ENCODE data around the gene NARF.
"Not testable (repeated sequence)": the region's sequence is repeated elsewhere in the genome, so short reads cannot be mapped to it uniquely, and the experiment has no call there.

Gene NARF

DNA sequence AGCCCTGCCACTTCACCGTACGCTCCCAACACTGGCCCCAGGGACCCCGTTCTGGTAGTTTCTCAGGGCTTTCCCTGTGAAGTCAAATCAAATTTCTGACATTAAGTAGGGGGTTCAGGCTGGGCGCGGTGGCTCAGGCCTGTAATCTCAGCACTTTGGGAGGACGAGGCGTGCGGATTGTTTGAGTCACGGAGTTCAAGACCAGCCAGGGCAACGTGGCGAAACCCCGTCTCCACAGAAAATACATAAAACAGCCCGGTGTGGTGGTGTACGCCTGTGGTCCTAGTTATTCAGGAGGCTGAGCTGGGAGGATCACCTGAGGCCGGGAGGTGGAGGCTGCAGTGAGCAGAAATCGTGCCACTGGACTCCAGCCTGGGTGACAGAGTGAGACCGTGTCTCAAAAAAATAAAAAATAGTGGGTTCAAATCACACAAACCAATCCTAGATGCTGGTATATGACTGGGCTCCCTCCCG lies 8.6 kb upstream of the NARF start:
- peaks cover 20% of the 10 kb centered on the region for H3K79me2 ChIP-seq (ENCODE audit: insufficient read depth, low read length)
- H3K9me3 ChIP-seq (ENCODE audit: insufficient read depth, low read length) = no peaks in the 10 kb centered on the region
- H4K20me1 ChIP-seq (ENCODE audit: low read depth, low read length) = no peaks in the 10 kb centered on the region
- no peaks in the 10 kb centered on the region for H3K9me2 ChIP-seq (replicated peaks; ENCODE audit: insufficient read depth, low read length)
- TF ChIP-seq CTCF (IDR thresholded peaks at IDR 0.05; ENCODE audit: insufficient read depth, low read length, poor library complexity, severe bottlenecking) (no peak), EZH2phosphoT487 (conservative IDR thresholded peaks at IDR 0.05; ENCODE audit: low read length) (no peak)
- peak overlapping the region; percentile 99 for H3K9ac ChIP-seq (ENCODE audit: low read length)
- H2AFZ ChIP-seq (ENCODE audit: low read depth, low read length, severe bottlenecking) = no peak overlapping the region
- no peaks in the 10 kb centered on the region for H3K27me3 ChIP-seq (ENCODE audit: low read length)
- peak overlapping the region; percentile 99 for H3K27ac ChIP-seq (ENCODE audit: low read depth, low read length)
- peaks cover 16% of the 10 kb centered on the region for H3F3A ChIP-seq (ENCODE audit: insufficient read depth)
- H3K36me3 ChIP-seq (ENCODE audit: low read length) = 0 out of 2 replicates have a peak, but pooled peaks cover 4% of the 10 kb centered on the region
- H3K4me2 ChIP-seq (ENCODE audit: low read depth, low read length, poor library complexity, severe bottlenecking) = peak overlapping the region; percentile 73
- H3K4me3 ChIP-seq (ENCODE audit: insufficient read depth, low read length, poor library complexity, severe bottlenecking) = peak overlapping the region; percentile 95

DNA sequence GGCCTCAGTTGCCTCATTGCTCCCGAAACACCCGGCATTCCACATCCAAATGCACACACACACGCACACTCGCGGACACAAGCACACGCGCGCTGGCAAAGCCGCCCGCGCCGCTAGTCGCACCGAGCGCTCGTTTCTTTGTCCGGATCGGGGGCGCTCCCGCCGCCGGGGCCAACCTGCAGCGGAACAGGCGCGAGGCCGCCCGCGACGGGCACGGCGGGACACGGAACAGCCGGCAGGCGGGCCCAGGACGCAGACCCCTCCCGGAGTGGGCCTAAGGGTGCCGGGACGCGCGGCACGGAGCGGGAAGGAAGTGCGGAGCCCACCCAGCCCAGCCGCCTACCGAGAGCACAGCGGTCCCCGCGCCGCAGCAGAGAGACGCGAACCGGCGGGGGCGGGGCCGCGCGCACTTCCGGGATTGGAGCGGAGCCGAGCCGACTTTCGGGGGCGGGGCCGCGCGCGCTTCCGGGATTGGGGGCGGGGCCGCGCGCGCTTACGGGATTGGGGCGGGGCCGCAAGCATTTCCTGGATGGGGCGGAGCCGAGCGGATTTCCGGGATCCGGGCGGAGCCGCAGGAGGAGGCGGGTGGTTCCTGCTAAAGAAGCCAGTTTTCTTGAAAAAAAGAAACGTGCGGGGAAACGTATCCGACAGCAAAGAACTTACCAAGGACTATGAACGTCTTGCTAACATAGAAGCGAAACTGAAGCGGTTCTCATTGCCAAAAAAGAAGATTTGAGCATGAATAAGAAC lies 8.0 kb upstream of the NARF start, which contains the start of gene CYBC1:
Gene CYBC1 (minus strand): TSS at position 396 of the 750 bp plus-strand sequence. CDS start 1,498 bp downstream, outside the sequence.
- H3K36me3 ChIP-seq (ENCODE audit: low read length) = 0 out of 2 replicates have a peak, but pooled peaks cover 4% of the 10 kb centered on the region
- TF ChIP-seq CTCF (IDR thresholded peaks at IDR 0.05; ENCODE audit: insufficient read depth, low read length, poor library complexity, severe bottlenecking) (no peak), EZH2phosphoT487 (conservative IDR thresholded peaks at IDR 0.05; ENCODE audit: low read length) (no peak)
- H3K27me3 ChIP-seq (ENCODE audit: low read length) = no peaks in the 10 kb centered on the region
- H3F3A ChIP-seq (ENCODE audit: insufficient read depth) = peaks cover 16% of the 10 kb centered on the region
- no peaks in the 10 kb centered on the region for H4K20me1 ChIP-seq (ENCODE audit: low read depth, low read length)
- H3K4me3 ChIP-seq (ENCODE audit: insufficient read depth, low read length, poor library complexity, severe bottlenecking) = peak within 1 kb of the TSS; percentile 95
- H3K9me3 ChIP-seq (ENCODE audit: insufficient read depth, low read length) = no peaks in the 10 kb centered on the region
- no peak within 1 kb of the TSS for H2AFZ ChIP-seq (ENCODE audit: low read depth, low read length, severe bottlenecking)
- H3K4me2 ChIP-seq (ENCODE audit: low read depth, low read length, poor library complexity, severe bottlenecking) = peak within 1 kb of the TSS; percentile 91
- H3K9ac ChIP-seq (ENCODE audit: low read length) = peak within 1 kb of the TSS; percentile 99
- H3K79me2 ChIP-seq (ENCODE audit: insufficient read depth, low read length) = peaks cover 20% of the 10 kb centered on the region
- peak within 1 kb of the TSS; percentile 99 for H3K27ac ChIP-seq (ENCODE audit: low read depth, low read length)
- H3K9me2 ChIP-seq (replicated peaks; ENCODE audit: insufficient read depth, low read length) = no peaks in the 10 kb centered on the region

DNA sequence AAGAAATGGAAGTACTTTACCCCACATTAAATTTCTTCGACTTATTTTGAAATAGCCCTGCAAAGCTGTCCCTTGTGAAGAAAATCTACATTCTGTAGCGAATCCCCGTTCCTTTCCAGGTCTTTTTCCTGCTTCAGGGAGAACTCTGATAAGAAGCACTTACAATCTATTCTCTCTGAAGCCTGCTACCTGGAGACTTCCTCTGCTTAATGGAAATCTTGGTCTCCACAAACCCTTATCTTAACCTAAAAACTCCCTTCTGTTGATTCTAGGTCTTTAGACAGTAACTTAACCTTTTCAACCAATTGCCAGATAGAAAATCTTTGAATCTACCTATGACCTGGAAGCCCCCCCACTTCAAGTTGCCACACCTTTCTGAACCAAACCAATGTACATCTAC lies 6.4 kb upstream of the NARF start:
- no peak overlapping the region for H3K4me2 ChIP-seq (ENCODE audit: low read depth, low read length, poor library complexity, severe bottlenecking)
- no peak overlapping the region for H3K27ac ChIP-seq (ENCODE audit: low read depth, low read length)
- H3K9me2 ChIP-seq (replicated peaks; ENCODE audit: insufficient read depth, low read length) = no peaks in the 10 kb centered on the region
- H3K4me3 ChIP-seq (ENCODE audit: insufficient read depth, low read length, poor library complexity, severe bottlenecking) = no peak overlapping the region
- H3K9ac ChIP-seq (ENCODE audit: low read length) = no peak overlapping the region
- peaks cover 14% of the 10 kb centered on the region for H3K79me2 ChIP-seq (ENCODE audit: insufficient read depth, low read length)
- TF ChIP-seq CTCF (IDR thresholded peaks at IDR 0.05; ENCODE audit: insufficient read depth, low read length, poor library complexity, severe bottlenecking) (no peak), EZH2phosphoT487 (conservative IDR thresholded peaks at IDR 0.05; ENCODE audit: low read length) (no peak)
- H3F3A ChIP-seq (ENCODE audit: insufficient read depth) = peaks cover 16% of the 10 kb centered on the region
- 0 out of 2 replicates have a peak, but pooled peaks cover 4% of the 10 kb centered on the region for H3K36me3 ChIP-seq (ENCODE audit: low read length)
- H3K27me3 ChIP-seq (ENCODE audit: low read length) = no peaks in the 10 kb centered on the region
- no peaks in the 10 kb centered on the region for H3K9me3 ChIP-seq (ENCODE audit: insufficient read depth, low read length)
- H4K20me1 ChIP-seq (ENCODE audit: low read depth, low read length) = no peaks in the 10 kb centered on the region
- no peak overlapping the region for H2AFZ ChIP-seq (ENCODE audit: low read depth, low read length, severe bottlenecking)

DNA sequence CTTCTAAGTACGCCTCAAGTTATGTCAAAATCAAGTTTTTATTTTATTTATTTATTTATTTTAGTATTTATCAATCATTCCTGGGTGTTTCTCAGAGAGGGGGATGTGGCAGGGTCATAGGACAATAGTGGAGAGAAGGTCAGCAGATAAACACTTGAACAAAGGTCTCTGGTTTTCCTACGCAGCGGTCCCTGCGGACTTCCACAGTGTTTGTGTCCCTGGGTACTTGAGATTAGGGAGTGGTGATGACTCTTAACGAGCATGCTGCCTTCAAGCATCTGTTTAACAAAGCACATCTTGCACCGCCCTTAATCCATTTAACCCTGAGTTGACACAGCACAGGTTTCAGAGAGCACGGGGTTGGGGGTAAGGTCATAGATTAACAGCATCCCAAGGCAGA lies 5.4 kb upstream of the NARF start:
- H3K9ac ChIP-seq (ENCODE audit: low read length); H4K20me1 ChIP-seq (ENCODE audit: low read depth, low read length); H3K9me2 ChIP-seq (replicated peaks; ENCODE audit: insufficient read depth, low read length); H3K27me3 ChIP-seq (ENCODE audit: low read length); H3K4me3 ChIP-seq (ENCODE audit: insufficient read depth, low read length, poor library complexity, severe bottlenecking); H2AFZ ChIP-seq (ENCODE audit: low read depth, low read length, severe bottlenecking); H3K9me3 ChIP-seq (ENCODE audit: insufficient read depth, low read length); H3K36me3 ChIP-seq (ENCODE audit: low read length); H3K79me2 ChIP-seq (ENCODE audit: insufficient read depth, low read length); H3K27ac ChIP-seq (ENCODE audit: low read depth, low read length); H3K4me2 ChIP-seq (ENCODE audit: low read depth, low read length, poor library complexity, severe bottlenecking): not testable (repeated sequence)
- peaks cover 16% of the 10 kb centered on the region for H3F3A ChIP-seq (ENCODE audit: insufficient read depth)

DNA sequence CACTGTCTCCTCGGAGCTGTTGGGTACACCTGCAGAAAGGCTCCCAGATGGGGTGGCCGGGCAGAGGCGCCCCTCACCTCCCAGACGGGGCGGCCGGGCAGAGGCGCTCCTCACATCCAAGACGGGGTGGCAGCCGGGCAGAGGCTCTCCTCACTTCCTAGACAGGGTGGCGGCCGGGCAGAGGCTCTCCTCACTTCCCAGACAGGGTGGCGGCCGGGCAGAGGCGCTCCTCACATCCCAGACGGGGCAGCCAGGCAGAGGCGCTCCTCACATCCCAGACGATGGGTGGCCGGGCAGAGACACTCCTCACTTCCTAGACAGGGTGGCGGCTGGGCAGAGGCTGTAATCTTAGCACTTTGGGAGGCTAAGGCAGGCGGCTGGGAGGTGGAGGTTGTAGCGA lies 4.8 kb upstream of the NARF start:
- not testable (repeated sequence) for H3K27me3 ChIP-seq (ENCODE audit: low read length); H3K79me2 ChIP-seq (ENCODE audit: insufficient read depth, low read length); H3K9me3 ChIP-seq (ENCODE audit: insufficient read depth, low read length); H3K36me3 ChIP-seq (ENCODE audit: low read length); H2AFZ ChIP-seq (ENCODE audit: low read depth, low read length, severe bottlenecking); H4K20me1 ChIP-seq (ENCODE audit: low read depth, low read length); H3K27ac ChIP-seq (ENCODE audit: low read depth, low read length); H3K9ac ChIP-seq (ENCODE audit: low read length); H3K4me2 ChIP-seq (ENCODE audit: low read depth, low read length, poor library complexity, severe bottlenecking); H3K4me3 ChIP-seq (ENCODE audit: insufficient read depth, low read length, poor library complexity, severe bottlenecking); H3K9me2 ChIP-seq (replicated peaks; ENCODE audit: insufficient read depth, low read length)
- peaks cover 15% of the 10 kb centered on the region for H3F3A ChIP-seq (ENCODE audit: insufficient read depth)

Data from SU-DHL-6 (cell line).